HCT116 (cell line): ENCODE measurements around the gene OR4K2. TPM values are rescaled to one million over a fixed set of nuclear protein-coding genes. Genes with fewer than 3 reads are reported as not detected.

Source experiments
- ATAC-seq: fragments of 200-7000 bp; cut with Tn5 transposase; 2 replicates; pipeline ENCODE4 v1.9.1; 2020; ENCODE audit warnings: mild to moderate bottlenecking, moderate library complexity
- BruUV-seq: library from RNA; stranded (reverse); fragments of 400-500 nt; replicated peaks from 2 replicates; lab custom pipeline; 2021; lab: Mats Ljungman, UMichigan
- CTCF ChIA-PET: fragments of 300-600 bp; sonication (Branson Sonifier 250); formaldehyde crosslinking; loops from one replicate; lab custom pipeline; 2021; ENCODE audit warnings: antibody characterized with exemption; lab: Charles Lee
- POLR2A ChIA-PET: fragments of 300-600, 350-600 bp; sonication (Branson Sonifier 250); formaldehyde crosslinking; loops from one replicate; lab custom pipeline; 2021; ENCODE audit warnings: antibody characterized with exemption; lab: Charles Lee
- RAD21 ChIA-PET, 2 experiments: fragments of 300-600 bp; sonication (Branson Sonifier 250); formaldehyde crosslinking; loops; one replicate each; lab custom pipeline; 2023; ENCODE audit warnings: low total read pairs in 2 of 2; ENCODE audit not compliant: uncharacterized antibody in 2 of 2, unreplicated experiment in 2 of 2, low non-redundant PET in 1 of 2; lab: Charles Lee
- DNase-seq: peaks from one replicate; pipeline ENCODE4 v3.0.0-alpha.2; 2010; ENCODE audit warnings: low read depth, low spot score
- H2AFZ ChIP-seq: fragments of 200-600 bp; shearing (Covaris generic), sonication (generic); 2 replicates; pipeline ENCODE4 v1.6.1; 2017; ENCODE audit warnings: low read depth, mixed run types, mixed read lengths, antibody characterized with exemption, low read length; ENCODE audit not compliant: poor library complexity, severe bottlenecking
- H3K27ac ChIP-seq: 2 replicates; pipeline ENCODE4 v1.5.1; 2012; ENCODE audit warnings: low read depth, low read length
- H3K27me3 ChIP-seq: fragments of 200-600 bp; sonication (generic); 2 replicates; pipeline ENCODE4 v1.6.1; 2016; ENCODE audit warnings: mixed run types, low read length, mixed read lengths; ENCODE audit not compliant: insufficient read depth
- H3K36me3 ChIP-seq, 2 experiments: fragments of 200-500 bp in 1 of 2; fragments of 200-600 bp in 1 of 2; sonication (Bioruptor generic) in 1 of 2; sonication (generic) in 1 of 2; 2 replicates each; pipeline versions ENCODE4 v1.5.1 to v1.6.1; 2014 to 2016; ENCODE audit warnings: low read length in 2 of 2, inconsistent platforms in 1 of 2, mixed read lengths in 1 of 2, mixed run types in 1 of 2; ENCODE audit not compliant: insufficient read depth in 2 of 2, control insufficient read depth in 1 of 2
- H3K4me1 ChIP-seq, 2 experiments: fragments of 200-600 bp in 1 of 2; sonication (generic) in 1 of 2; 2 replicates each; pipeline versions ENCODE4 v1.5.1 to v1.6.1; 2012 to 2017; ENCODE audit warnings: low read length in 2 of 2, inconsistent platforms in 1 of 2, mild to moderate bottlenecking in 1 of 2, mixed read lengths in 1 of 2, mixed run types in 1 of 2, moderate library complexity in 1 of 2; ENCODE audit not compliant: insufficient read depth in 2 of 2, control insufficient read depth in 1 of 2
- H3K4me2 ChIP-seq: fragments of 200-600 bp; sonication (generic); 2 replicates; pipeline ENCODE4 v1.6.1; 2017; ENCODE audit warnings: mixed run types, low read length, mixed read lengths
- H3K4me3 ChIP-seq, 2 experiments: fragments of 200-600 bp in 1 of 2; sonication (generic) in 1 of 2; replicated peaks in 1 of 2; 2 replicates each; pipeline ENCODE4 v1.5.1; 2011 to 2016; ENCODE audit warnings: low read length in 2 of 2, control low read depth in 1 of 2, low read depth in 1 of 2, mild to moderate bottlenecking in 1 of 2, mixed read lengths in 1 of 2, mixed run types in 1 of 2
- H3K79me2 ChIP-seq: fragments of 200-600 bp; sonication (generic); 2 replicates; pipeline ENCODE4 v1.6.1; 2017; ENCODE audit warnings: mild to moderate bottlenecking, mixed run types, low read length, moderate library complexity, mixed read lengths; ENCODE audit not compliant: insufficient read depth
- H3K9ac ChIP-seq: fragments of 200-600 bp; sonication (generic); 2 replicates; pipeline ENCODE4 v1.6.1; 2016; ENCODE audit warnings: low read length, mixed read lengths
- H3K9me2 ChIP-seq: fragments of 200-600 bp; sonication (generic), shearing (Covaris generic); 2 replicates; pipeline ENCODE4 v1.6.1; 2017; ENCODE audit warnings: mixed run types, mild to moderate bottlenecking, moderate library complexity; ENCODE audit not compliant: insufficient read depth
- H3K9me3 ChIP-seq, 2 experiments: fragments of 200-500 bp in 1 of 2; fragments of 200-600 bp in 1 of 2; sonication (Bioruptor generic) in 1 of 2; sonication (generic) in 1 of 2; 2 replicates each; pipeline ENCODE4 v1.6.1; 2014 to 2017; ENCODE audit warnings: low read length in 2 of 2, mixed read lengths in 2 of 2, inconsistent platforms in 1 of 2, low read depth in 1 of 2, mild to moderate bottlenecking in 1 of 2, mixed run types in 1 of 2, moderate library complexity in 1 of 2; ENCODE audit not compliant: control insufficient read depth in 1 of 2, insufficient read depth in 1 of 2
- H4K20me1 ChIP-seq: fragments of 200-600 bp; sonication (generic), shearing (Covaris generic); 2 replicates; pipeline ENCODE4 v1.6.1; 2017; ENCODE audit warnings: mixed run types, mild to moderate bottlenecking, moderate library complexity; ENCODE audit not compliant: insufficient read depth
- ATF3 ChIP-seq: IDR thresholded peaks from 2 replicates; pipeline ENCODE4 v1.6.1; 2012
- EZH2 ChIP-seq: fragments of 200-600 bp; sonication (generic); IDR thresholded peaks from 2 replicates; pipeline ENCODE4 v1.6.1; 2017; ENCODE audit warnings: antibody characterized with exemption, mixed run types
- JUND ChIP-seq: IDR thresholded peaks from 2 replicates; pipeline ENCODE4 v1.6.1; 2012
- TCF7L2 ChIP-seq: IDR thresholded peaks from 2 replicates; pipeline ENCODE4 v1.7.0; 2011; ENCODE audit warnings: borderline replicate concordance, inconsistent platforms; ENCODE audit not compliant: insufficient read depth, insufficient read length; ENCODE audit errors: extremely low read depth
- intact Hi-C: fragments of 100-400 bp; cut with micrococcal nuclease; formaldehyde crosslinking; loops from 2 replicates; pipeline ENCODE4 v1.10.0; 2022
- total RNA-seq: library from RNA; stranded (reverse); gene quantifications from one replicate; pipeline ENCODE4 v1.2.1, GENCODE V29; 2021; ENCODE audit not compliant: unreplicated experiment
- TF ChIP-seq, protein P1 (sequence below): IDR thresholded peaks from 2 replicates; pipeline ENCODE4 v1.6.1; 2012

OR4K2 gene
- total RNA-seq, 1 experiment from 2014 or later = not detected

- intact Hi-C loops = no loop called here
- Histone ChIP-seq H3K27ac (no peak overlapping the region), H3K9ac (no peak overlapping the region), H3K4me3 (no peak overlapping the region), H2AFZ (no peak overlapping the region), H3K9me3 (peaks cover 27 to 37% of the 10 kb centered on the region in 2 experiments; a peak in 3 of 4 replicates), H4K20me1 (no peaks in the 10 kb centered on the region), H3K4me1 (no peaks in the 10 kb centered on the region), H3K79me2 (no peaks in the 10 kb centered on the region), H3K9me2 (no peaks in the 10 kb centered on the region), H3K27me3 (no peaks in the 10 kb centered on the region), H3K36me3 (no peaks in the 10 kb centered on the region)
- DNase-seq (no peak), ATAC-seq (no peak)
- no TSS peak for BruUV-seq
- CTCF ChIA-PET = no interaction called here
- RAD21 ChIA-PET = no interaction called here
- no peak for TF ChIP-seq EZH2
- TF ChIP-seq, protein P1, sequence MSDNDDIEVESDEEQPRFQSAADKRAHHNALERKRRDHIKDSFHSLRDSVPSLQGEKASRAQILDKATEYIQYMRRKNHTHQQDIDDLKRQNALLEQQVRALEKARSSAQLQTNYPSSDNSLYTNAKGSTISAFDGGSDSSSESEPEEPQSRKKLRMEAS = no peak
- no peak for TF ChIP-seq ATF3
- no peak for TF ChIP-seq TCF7L2
- TF ChIP-seq, all 23 proteins: peak for 0
- no peak overlapping the region for H3K4me2 ChIP-seq
- POLR2A ChIA-PET = no interaction called here
Observed at GRCh38 chr14:19917243-19917642, 42.3 kb downstream of the OR4K2 start.

GRCh38 chr14:19917955-19918518, 43.1 kb downstream of the OR4K2 start:
- CTCF ChIA-PET = no interaction called here
- peaks cover 29 to 41% of the 10 kb centered on the region in 2 experiments; a peak in 3 of 4 replicates for H3K9me3 ChIP-seq
- no peak overlapping the region for H3K27ac ChIP-seq
- no peak for DNase-seq
- no peak overlapping the region for H3K4me2 ChIP-seq
- no TSS peak for BruUV-seq
- no peaks in the 10 kb centered on the region for H3K4me1 ChIP-seq
- H3K9ac ChIP-seq = no peak overlapping the region
- POLR2A ChIA-PET = no interaction called here
- no peaks in the 10 kb centered on the region for H3K27me3 ChIP-seq
- no peaks in the 10 kb centered on the region for H3K36me3 ChIP-seq
- intact Hi-C loops = no loop called here
- RAD21 ChIA-PET = no interaction called here
- no peak for ATAC-seq
- H3K9me2 ChIP-seq = no peaks in the 10 kb centered on the region
- H4K20me1 ChIP-seq = no peaks in the 10 kb centered on the region
- no peak for TF ChIP-seq JUND
- no peak overlapping the region for H2AFZ ChIP-seq
- H3K79me2 ChIP-seq = no peaks in the 10 kb centered on the region
- no peak overlapping the region for H3K4me3 ChIP-seq
